ENCODE results near the gene SMPD3.

Gene SMPD3

GRCh38 chr16:68354816-68355215 is 93.5 kb downstream of the SMPD3 start:
- no peak for DNase-seq

- no peak for DNase-seq
Observed at GRCh38 chr16:68353366-68353765, 94.9 kb downstream of the SMPD3 start.

GRCh38 chr16:68351991-68352431 is 96.3 kb downstream of the SMPD3 start:
- no peak for DNase-seq

- DNase-seq = no peak
Observed at GRCh38 chr16:68351463-68351862, 96.8 kb downstream of the SMPD3 start.

GRCh38 chr16:68350813-68351350 is 97.4 kb downstream of the SMPD3 start:
- no peak for DNase-seq

GRCh38 chr16:68349838-68350410 is 98.4 kb downstream of the SMPD3 start:
- DNase-seq = no peak

- no peak for DNase-seq
Observed at GRCh38 chr16:68348639-68349445, 99.5 kb downstream of the SMPD3 start.

- DNase-seq = no peak
Observed at GRCh38 chr16:68347605-68348004, 100.7 kb downstream of the SMPD3 start.

- DNase-seq = no peak
Observed at GRCh38 chr16:68346892-68347480, 101.3 kb downstream of the SMPD3 start.

- no peak for DNase-seq
Observed at GRCh38 chr16:68345958-68346635, 102.2 kb downstream of the SMPD3 start.

- no peak for DNase-seq
Observed at GRCh38 chr16:68345351-68345810, 102.9 kb downstream of the SMPD3 start.

- no peak for DNase-seq
Observed at GRCh38 chr16:68344252-68344651, 104.1 kb downstream of the SMPD3 start.

GRCh38 chr16:68343137-68343536 is 105.2 kb downstream of the SMPD3 start:
- no peak for DNase-seq

GRCh38 chr16:68342620-68343019 is 105.7 kb downstream of the SMPD3 start:
- no peak for DNase-seq

- DNase-seq = no peak
Observed at GRCh38 chr16:68339214-68339613, 109.1 kb downstream of the SMPD3 start.

GRCh38 chr16:68338326-68339119 is 109.8 kb downstream of the SMPD3 start:
- no peak for DNase-seq

- no peak for DNase-seq
Observed at GRCh38 chr16:68335175-68335574, 113.1 kb downstream of the SMPD3 start.

- peak in 1 of 5 experiments; percentile 74 for DNase-seq
Observed at GRCh38 chr16:68332411-68333121, 115.7 kb downstream of the SMPD3 start.

GRCh38 chr16:68331879-68332410 is 116.4 kb downstream of the SMPD3 start:
- no peak for DNase-seq

- no peak for DNase-seq
Observed at GRCh38 chr16:68328860-68329390, 119.4 kb downstream of the SMPD3 start.

Measured in T-helper 2 cell (primary cell).